ENCODE results near the gene NUAK2. TPM values are rescaled to one million over a fixed set of nuclear protein-coding genes. Genes with fewer than 3 reads are reported as not detected.

Gene NUAK2
- total RNA-seq, 1 experiment from 2014 or later = 0.45 TPM

DNA sequence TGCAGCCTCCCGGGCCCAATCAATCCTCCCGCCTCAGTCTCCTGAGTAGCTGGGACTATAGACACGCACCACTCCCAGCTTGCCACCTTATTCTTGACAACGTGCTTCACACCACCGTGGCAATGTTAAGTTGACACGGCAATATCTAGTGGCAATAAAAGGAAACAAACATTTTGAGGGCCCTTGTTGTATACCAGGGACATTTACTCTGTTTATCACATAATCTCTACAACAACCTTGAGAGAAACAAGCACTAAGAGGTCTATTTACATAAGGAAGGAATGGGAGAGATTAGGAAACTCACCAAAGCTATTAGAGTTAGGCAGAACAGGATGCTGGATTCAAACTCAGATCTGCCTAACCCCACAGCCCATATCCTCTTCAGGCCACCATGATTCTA lies 32.1 kb upstream of the NUAK2 start:
- no peaks in the 10 kb centered on the region for H3K27me3 ChIP-seq (replicated peaks; ENCODE audit: insufficient read depth, low read depth, low read length, poor library complexity)
- CTCF ChIA-PET = interaction anchor here (0.6 to 2.4 kb wide), 12 partner anchors 18 to 304 kb away, joined by 3 to 47 read pairs (median 6); no protein-coding TSS in a partner anchor
- no peak overlapping the region for H3K4me3 ChIP-seq (ENCODE audit: low read depth, low read length, poor library complexity, severe bottlenecking)
- POLR2A ChIA-PET (ENCODE audit: low non-redundant PET) = no interaction called here
- H3K27ac ChIP-seq (ENCODE audit: low read depth, low read length, poor library complexity, severe bottlenecking) = no peak overlapping the region
- H3K36me3 ChIP-seq (ENCODE audit: insufficient read depth, low read length, poor library complexity, severe bottlenecking) = no peaks in the 10 kb centered on the region
- TF ChIP-seq EZH2 (IDR thresholded peaks at IDR 0.05; ENCODE audit: borderline replicate concordance, low read depth, low read length, poor library complexity, severe bottlenecking) = no peak
- TF ChIP-seq, protein P1, sequence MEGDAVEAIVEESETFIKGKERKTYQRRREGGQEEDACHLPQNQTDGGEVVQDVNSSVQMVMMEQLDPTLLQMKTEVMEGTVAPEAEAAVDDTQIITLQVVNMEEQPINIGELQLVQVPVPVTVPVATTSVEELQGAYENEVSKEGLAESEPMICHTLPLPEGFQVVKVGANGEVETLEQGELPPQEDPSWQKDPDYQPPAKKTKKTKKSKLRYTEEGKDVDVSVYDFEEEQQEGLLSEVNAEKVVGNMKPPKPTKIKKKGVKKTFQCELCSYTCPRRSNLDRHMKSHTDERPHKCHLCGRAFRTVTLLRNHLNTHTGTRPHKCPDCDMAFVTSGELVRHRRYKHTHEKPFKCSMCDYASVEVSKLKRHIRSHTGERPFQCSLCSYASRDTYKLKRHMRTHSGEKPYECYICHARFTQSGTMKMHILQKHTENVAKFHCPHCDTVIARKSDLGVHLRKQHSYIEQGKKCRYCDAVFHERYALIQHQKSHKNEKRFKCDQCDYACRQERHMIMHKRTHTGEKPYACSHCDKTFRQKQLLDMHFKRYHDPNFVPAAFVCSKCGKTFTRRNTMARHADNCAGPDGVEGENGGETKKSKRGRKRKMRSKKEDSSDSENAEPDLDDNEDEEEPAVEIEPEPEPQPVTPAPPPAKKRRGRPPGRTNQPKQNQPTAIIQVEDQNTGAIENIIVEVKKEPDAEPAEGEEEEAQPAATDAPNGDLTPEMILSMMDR (conservative IDR thresholded peaks at IDR 0.05; ENCODE audit: low read depth, low read length) = no peak
- BruUV-seq (replicated peaks) = no TSS peak
- no peak for DNase-seq (ENCODE audit: low spot score)
- peaks cover 21% of the 10 kb centered on the region for H3K4me1 ChIP-seq (ENCODE audit: insufficient read depth, low read length, poor library complexity, severe bottlenecking)
- no peaks in the 10 kb centered on the region for H3K9me3 ChIP-seq (ENCODE audit: low read depth, low read length, poor library complexity, severe bottlenecking)
- intact Hi-C loops (cut with micrococcal nuclease; ENCODE audit: unreplicated experiment) = loop anchor here (1.0 kb wide), 2 partner anchors 132 to 171 kb away; no protein-coding TSS in a partner anchor

DNA sequence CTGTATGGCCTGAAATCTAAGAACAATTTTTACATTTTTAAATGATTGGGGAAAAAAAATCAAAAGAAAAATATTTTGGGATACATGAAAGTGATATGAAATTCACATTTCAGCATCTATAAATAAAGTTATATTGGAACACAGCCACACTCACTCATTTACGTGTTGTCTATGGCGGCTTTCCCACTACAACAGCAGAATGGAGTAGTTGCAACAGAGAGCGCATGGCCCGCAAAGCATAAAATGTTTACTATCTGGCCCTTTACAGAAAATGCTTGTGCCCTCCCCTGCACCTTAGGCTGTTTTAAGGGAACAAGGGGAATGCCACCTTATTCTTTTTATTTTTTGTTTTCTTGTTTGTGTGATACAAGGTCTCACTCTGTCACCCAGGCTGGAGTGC lies 31.6 kb upstream of the NUAK2 start:
- DNase-seq (ENCODE audit: low spot score) = no peak
- no TSS peak for BruUV-seq (replicated peaks)
- H3K36me3 ChIP-seq (ENCODE audit: insufficient read depth, low read length, poor library complexity, severe bottlenecking) = no peaks in the 10 kb centered on the region
- no peak overlapping the region for H3K4me3 ChIP-seq (ENCODE audit: low read depth, low read length, poor library complexity, severe bottlenecking)
- intact Hi-C loops (cut with micrococcal nuclease; ENCODE audit: unreplicated experiment) = no loop called here
- H3K4me1 ChIP-seq (ENCODE audit: insufficient read depth, low read length, poor library complexity, severe bottlenecking) = peaks cover 23% of the 10 kb centered on the region
- no peaks in the 10 kb centered on the region for H3K27me3 ChIP-seq (replicated peaks; ENCODE audit: insufficient read depth, low read depth, low read length, poor library complexity)
- CTCF ChIA-PET = interaction anchor here (1.3 to 2.4 kb wide), 3 partner anchors 78 to 170 kb away, joined by 9 to 47 read pairs (median 33); no protein-coding TSS in a partner anchor
- POLR2A ChIA-PET (ENCODE audit: low non-redundant PET) = no interaction called here
- TF ChIP-seq EZH2 (IDR thresholded peaks at IDR 0.05; ENCODE audit: borderline replicate concordance, low read depth, low read length, poor library complexity, severe bottlenecking) = no peak
- TF ChIP-seq, protein P1 (conservative IDR thresholded peaks at IDR 0.05; ENCODE audit: low read depth, low read length) = no peak
- H3K9me3 ChIP-seq (ENCODE audit: low read depth, low read length, poor library complexity, severe bottlenecking) = no peaks in the 10 kb centered on the region
- no peak overlapping the region for H3K27ac ChIP-seq (ENCODE audit: low read depth, low read length, poor library complexity, severe bottlenecking)

DNA sequence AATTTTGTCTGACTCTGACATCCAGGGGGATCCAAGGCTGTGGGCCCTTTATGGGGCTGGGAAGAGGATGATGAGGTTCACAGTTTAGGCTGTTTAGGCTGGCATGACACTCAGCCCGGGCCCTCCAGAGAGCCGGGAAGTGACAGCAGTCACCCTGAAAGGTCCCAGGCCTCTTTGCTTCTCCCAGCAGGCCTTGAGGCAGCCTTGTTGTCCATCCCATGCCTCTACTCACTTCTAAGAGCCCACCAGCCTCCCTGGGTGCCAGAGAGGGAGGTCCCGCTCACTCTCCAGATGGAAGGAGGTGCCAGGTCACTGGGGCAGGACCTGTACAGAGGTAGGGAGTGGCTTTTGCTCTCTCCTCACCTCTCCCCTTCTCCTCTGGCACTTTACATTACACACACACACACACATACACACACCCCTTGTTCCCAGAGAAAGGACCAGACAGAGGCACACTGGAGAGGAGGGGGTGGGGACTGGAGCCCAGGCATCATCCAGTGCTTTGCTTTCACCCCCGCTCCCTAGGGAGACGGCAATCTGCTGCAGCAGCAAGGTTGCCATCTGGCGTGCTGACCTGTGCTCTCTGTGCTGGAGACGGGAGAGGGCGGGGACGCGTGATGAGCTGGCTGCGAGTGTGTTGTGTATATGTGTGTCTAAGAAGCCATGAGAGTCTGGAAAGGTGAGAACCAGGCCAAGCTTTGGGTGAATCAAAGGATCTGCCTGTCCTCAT lies 30.6 kb upstream of the NUAK2 start:
- Histone ChIP-seq H3K36me3 (ENCODE audit: insufficient read depth, low read length, poor library complexity, severe bottlenecking) (no peaks in the 10 kb centered on the region), H3K9me3 (ENCODE audit: low read depth, low read length, poor library complexity, severe bottlenecking) (no peaks in the 10 kb centered on the region), H3K27me3 (replicated peaks; ENCODE audit: insufficient read depth, low read depth, low read length, poor library complexity) (no peaks in the 10 kb centered on the region), H3K4me1 (ENCODE audit: insufficient read depth, low read length, poor library complexity, severe bottlenecking) (peaks cover 20% of the 10 kb centered on the region), H3K4me3 (ENCODE audit: low read depth, low read length, poor library complexity, severe bottlenecking) (no peak overlapping the region), H3K27ac (ENCODE audit: low read depth, low read length, poor library complexity, severe bottlenecking) (no peak overlapping the region)
- no peak for DNase-seq (ENCODE audit: low spot score)
- ChIA-PET POLR2A (ENCODE audit: low non-redundant PET) (no interaction called here), CTCF (interaction anchor here (0.7 kb wide), 1 partner anchor 79 kb away, joined by 3 read pairs; no protein-coding TSS in a partner anchor)
- no peak for TF ChIP-seq EZH2 (IDR thresholded peaks at IDR 0.05; ENCODE audit: borderline replicate concordance, low read depth, low read length, poor library complexity, severe bottlenecking)
- TF ChIP-seq, protein P1 (conservative IDR thresholded peaks at IDR 0.05; ENCODE audit: low read depth, low read length) = no peak
- BruUV-seq (replicated peaks) = no TSS peak
- intact Hi-C loops (cut with micrococcal nuclease; ENCODE audit: unreplicated experiment) = no loop called here

Measured in A673 (cell line).